Activated CD8-positive, alpha-beta memory T cell treated with anti-CD3 and anti-CD28 coated beads, Interleukin-2, amount 50 U/mL, for 1 hour (primary cell): ENCODE measurements around the gene NPEPL1.

ENCODE experiments used
- DNase-seq: peaks from one replicate; pipeline ENCODE4 v3.0.0-alpha.2; 2020; ENCODE audit errors: extremely low read depth

The NPEPL1 gene

GRCh38 chr20:58700121-58700821 lies 7.7 kb downstream of the NPEPL1 start:
- DNase-seq = no peak

GRCh38 chr20:58700823-58701222 lies 8.2 kb downstream of the NPEPL1 start:
- no peak for DNase-seq

GRCh38 chr20:58701431-58702160 lies 9.0 kb downstream of the NPEPL1 start:
- no peak for DNase-seq

DNA sequence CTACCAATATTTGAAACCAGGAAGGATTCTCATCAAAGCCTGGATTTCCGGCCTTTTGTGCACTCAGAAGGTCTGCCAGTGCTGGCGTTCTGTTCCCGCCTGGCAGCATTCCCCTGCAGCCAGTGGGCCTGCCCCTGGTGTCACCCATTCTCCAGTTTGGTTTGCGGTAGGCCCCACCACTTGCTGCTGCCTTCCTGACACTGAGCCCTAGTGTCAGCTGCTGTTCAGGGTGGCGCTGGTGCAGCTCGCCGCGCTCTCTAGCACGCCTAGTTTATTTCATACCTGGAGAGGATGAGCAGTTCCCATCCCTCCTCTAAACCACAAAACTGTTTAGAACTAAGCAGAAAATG lies 9.5 kb downstream of the NPEPL1 start:
- DNase-seq = no peak

GRCh38 chr20:58702859-58703648 lies 10.5 kb downstream of the NPEPL1 start:
- no peak for DNase-seq

DNA sequence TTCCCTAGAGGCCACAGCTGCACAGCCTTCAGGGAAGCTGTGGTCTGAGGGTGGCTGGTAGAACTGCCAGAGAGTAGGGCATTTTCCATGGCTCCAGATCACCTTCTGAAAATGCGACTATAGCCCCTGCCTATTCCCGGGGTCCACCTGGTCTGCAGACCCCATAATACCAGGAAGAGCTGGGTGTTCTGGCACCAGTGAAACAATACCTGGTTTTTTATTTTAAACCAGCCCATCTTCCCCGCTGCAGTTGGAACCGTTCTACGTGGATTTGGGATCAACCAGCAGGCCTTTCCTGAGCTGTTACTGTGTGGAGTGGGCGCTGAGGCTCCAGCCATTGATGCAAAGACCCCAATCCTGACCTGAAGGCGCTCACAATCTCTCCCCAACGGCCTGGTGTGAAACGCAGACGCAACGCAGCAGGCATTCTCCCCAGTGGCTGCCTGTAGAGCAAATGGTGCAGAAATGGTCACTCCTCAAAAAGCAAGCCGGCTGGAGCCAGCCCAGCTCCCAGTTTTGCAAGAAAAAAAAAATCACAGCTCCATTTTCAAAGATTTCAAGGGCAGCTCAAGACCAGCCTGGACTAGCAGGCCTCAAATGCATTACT lies 11.3 kb downstream of the NPEPL1 start:
- no peak for DNase-seq

GRCh38 chr20:58705208-58705926 lies 12.8 kb downstream of the NPEPL1 start:
- no peak for DNase-seq

- no peak for DNase-seq
Measured at GRCh38 chr20:58706150-58706892, 13.7 kb downstream of the NPEPL1 start.

- no peak for DNase-seq
Measured at GRCh38 chr20:58706975-58707681, 14.5 kb downstream of the NPEPL1 start.

DNA sequence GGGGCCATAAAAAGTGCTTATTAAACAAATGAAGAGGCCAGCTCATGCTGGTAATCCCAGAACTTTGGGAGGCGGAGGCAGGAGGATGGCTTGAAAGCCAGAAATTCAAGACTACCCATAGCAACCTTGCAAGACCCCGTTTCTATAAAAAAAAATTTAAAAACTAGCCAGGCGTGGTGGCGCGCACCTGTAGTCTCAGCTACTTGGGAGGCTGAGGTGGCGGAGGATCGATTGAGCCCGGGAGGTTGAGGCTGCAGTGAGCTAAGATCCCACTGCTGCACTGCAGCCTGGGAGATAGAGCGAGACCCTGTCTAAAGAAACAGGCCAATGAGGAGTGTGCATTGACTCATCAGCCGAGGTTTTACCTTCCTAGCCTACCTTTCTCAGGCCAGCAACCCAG lies 15.2 kb downstream of the NPEPL1 start:
- DNase-seq = no peak

GRCh38 chr20:58708246-58708931 lies 15.8 kb downstream of the NPEPL1 start:
- DNase-seq = no peak

- DNase-seq = no peak
Measured at GRCh38 chr20:58709013-58709702, 16.6 kb downstream of the NPEPL1 start.

DNA sequence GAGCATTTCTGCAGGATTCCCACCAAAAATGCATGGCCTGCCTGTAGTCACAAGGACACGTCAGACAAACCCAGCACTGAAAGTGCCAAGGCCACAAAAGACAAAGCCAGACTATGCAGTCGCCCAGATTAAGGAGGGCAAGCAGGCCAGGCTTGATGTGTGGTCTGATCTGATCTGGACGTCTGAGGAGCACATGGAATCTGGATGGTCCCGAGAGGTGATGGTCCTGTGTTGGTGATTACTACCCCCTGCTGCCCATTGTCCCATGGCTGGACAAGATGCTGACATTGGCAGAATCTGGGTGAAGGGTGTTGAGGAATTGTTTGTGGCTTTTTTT lies 17.1 kb downstream of the NPEPL1 start:
- no peak for DNase-seq

GRCh38 chr20:58710481-58711265 lies 18.1 kb downstream of the NPEPL1 start:
- no peak for DNase-seq

DNA sequence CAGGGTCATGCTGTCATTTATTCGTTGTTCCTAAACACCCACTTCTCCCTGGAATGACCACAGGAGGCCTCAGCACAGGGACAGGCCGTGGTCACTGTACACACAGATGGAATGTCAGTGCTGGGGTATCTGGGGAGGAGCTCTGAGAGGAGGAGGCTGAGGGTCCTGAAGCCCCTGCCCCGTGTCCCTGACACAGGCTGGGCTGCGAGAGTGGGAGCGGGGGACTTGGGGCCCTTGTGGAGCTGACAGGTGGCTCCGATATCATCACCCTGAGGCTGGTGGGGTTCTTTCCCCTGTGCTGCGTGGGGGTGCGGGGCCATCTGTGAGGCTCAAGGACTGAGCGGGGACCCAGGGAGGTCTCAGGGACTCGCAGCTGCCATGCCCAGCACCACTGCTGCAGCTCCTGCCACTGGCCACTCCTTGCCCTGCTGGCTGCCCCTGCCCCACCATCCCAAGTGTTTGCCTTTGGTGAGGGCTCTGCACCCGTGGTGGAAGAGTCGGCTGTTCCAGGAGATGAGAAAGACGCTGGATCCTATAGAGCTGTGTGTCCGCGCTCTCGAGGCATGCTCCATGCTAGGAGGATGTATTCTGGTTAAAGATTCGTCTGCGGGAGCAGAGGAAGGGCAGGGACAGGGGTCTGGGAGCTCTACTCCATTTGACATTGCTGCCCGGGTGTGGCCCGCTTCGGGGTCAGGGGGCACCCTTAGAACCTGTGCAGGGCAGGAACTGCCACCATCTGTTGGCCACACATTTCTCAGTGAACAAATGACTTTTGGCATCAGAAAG lies 18.9 kb downstream of the NPEPL1 start:
- no peak for DNase-seq

DNA sequence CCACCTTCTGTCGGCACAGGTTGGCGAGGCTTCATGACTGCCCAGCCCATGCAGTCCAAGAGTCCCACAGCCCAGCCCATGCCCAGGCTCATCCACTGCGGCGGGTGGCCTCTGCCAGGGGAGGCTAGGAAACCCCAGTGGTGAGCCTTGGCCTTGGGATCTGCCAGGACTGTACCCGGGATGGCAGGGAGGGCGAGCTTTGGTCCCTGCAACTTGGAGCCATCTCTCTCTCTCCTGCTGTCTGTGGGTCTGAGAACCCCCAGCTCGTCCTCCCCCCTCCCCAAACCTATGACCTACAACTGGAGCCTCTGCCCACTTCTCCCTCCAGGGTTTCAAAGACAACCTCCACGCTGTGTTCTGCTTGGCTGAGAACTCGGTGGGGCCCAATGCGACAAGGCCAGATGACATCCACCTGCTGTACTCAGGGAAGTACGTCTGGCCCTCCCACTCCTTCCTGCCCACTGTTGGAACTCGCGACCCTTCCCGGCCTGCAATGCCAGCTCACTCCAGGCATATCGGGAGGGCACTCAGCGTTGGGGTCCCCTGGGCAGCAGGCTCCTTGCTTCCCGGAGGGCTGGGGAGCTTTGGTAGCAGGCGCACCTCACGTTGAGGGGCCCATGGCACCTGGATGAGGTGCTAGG lies 19.7 kb downstream of the NPEPL1 start:
- no peak for DNase-seq
